ENCODE results near the gene ICA1. TPM values are rescaled to one million over a fixed set of nuclear protein-coding genes. Genes with fewer than 3 reads are reported as not detected.

ICA1 gene
- total RNA-seq, 1 donor = 2.2 TPM

GRCh38 chr7:8134089-8134733, 127.8 kb downstream of the ICA1 start:
- H3K9me3 ChIP-seq (ENCODE audit: low read depth, low read length) = no peaks in the 10 kb centered on the region
- TF ChIP-seq CTCF (IDR thresholded peaks at IDR 0.05; ENCODE audit: extremely low read depth, low read depth, low read length) = no peak
- no peaks in the 10 kb centered on the region for H3K79me2 ChIP-seq (ENCODE audit: insufficient read depth, low read length)
- H2AFZ ChIP-seq (ENCODE audit: low read length) = no peak overlapping the region
- H3K36me3 ChIP-seq (ENCODE audit: insufficient read depth, low read length) = no peaks in the 10 kb centered on the region
- no peak overlapping the region for H3K4me3 ChIP-seq (ENCODE audit: insufficient read depth, low read length)
- no peaks in the 10 kb centered on the region for H4K20me1 ChIP-seq (ENCODE audit: insufficient read depth, low read length)
- no peaks in the 10 kb centered on the region for H3K4me1 ChIP-seq (ENCODE audit: insufficient read depth, low read length)
- DNase-seq (ENCODE audit: insufficient read length, low spot score, missing footprints) = no peak
- no peak overlapping the region for H3K4me2 ChIP-seq (ENCODE audit: insufficient read depth, low read length)
- H3K27me3 ChIP-seq (ENCODE audit: insufficient read depth, low read length) = no peaks in the 10 kb centered on the region
- no peak overlapping the region for H3K27ac ChIP-seq (ENCODE audit: low read depth, low read length)

GRCh38 chr7:8133188-8133848, 128.6 kb downstream of the ICA1 start:
- Histone ChIP-seq H2AFZ (ENCODE audit: low read length) (no peak overlapping the region), H3K4me3 (ENCODE audit: insufficient read depth, low read length) (no peak overlapping the region), H3K9me3 (ENCODE audit: low read depth, low read length) (no peaks in the 10 kb centered on the region), H4K20me1 (ENCODE audit: insufficient read depth, low read length) (no peaks in the 10 kb centered on the region), H3K27ac (ENCODE audit: low read depth, low read length) (no peak overlapping the region), H3K79me2 (ENCODE audit: insufficient read depth, low read length) (no peaks in the 10 kb centered on the region), H3K4me1 (ENCODE audit: insufficient read depth, low read length) (no peaks in the 10 kb centered on the region), H3K27me3 (ENCODE audit: insufficient read depth, low read length) (no peaks in the 10 kb centered on the region), H3K4me2 (ENCODE audit: insufficient read depth, low read length) (no peak overlapping the region), H3K36me3 (ENCODE audit: insufficient read depth, low read length) (no peaks in the 10 kb centered on the region)
- no peak for DNase-seq (ENCODE audit: insufficient read length, low spot score, missing footprints)
- TF ChIP-seq CTCF (IDR thresholded peaks at IDR 0.05; ENCODE audit: extremely low read depth, low read depth, low read length) = no peak

- no peaks in the 10 kb centered on the region for H3K4me1 ChIP-seq (ENCODE audit: insufficient read depth, low read length)
- H3K27ac ChIP-seq (ENCODE audit: low read depth, low read length) = no peak overlapping the region
- TF ChIP-seq CTCF (IDR thresholded peaks at IDR 0.05; ENCODE audit: extremely low read depth, low read depth, low read length) = no peak
- H3K79me2 ChIP-seq (ENCODE audit: insufficient read depth, low read length) = no peaks in the 10 kb centered on the region
- no peak overlapping the region for H3K4me2 ChIP-seq (ENCODE audit: insufficient read depth, low read length)
- no peaks in the 10 kb centered on the region for H3K36me3 ChIP-seq (ENCODE audit: insufficient read depth, low read length)
- no peaks in the 10 kb centered on the region for H3K9me3 ChIP-seq (ENCODE audit: low read depth, low read length)
- DNase-seq (ENCODE audit: insufficient read length, low spot score, missing footprints) = no peak
- no peak overlapping the region for H2AFZ ChIP-seq (ENCODE audit: low read length)
- H3K4me3 ChIP-seq (ENCODE audit: insufficient read depth, low read length) = no peak overlapping the region
- H4K20me1 ChIP-seq (ENCODE audit: insufficient read depth, low read length) = no peaks in the 10 kb centered on the region
- no peaks in the 10 kb centered on the region for H3K27me3 ChIP-seq (ENCODE audit: insufficient read depth, low read length)
These were observed 130.0 kb downstream of the ICA1 start for GRCh38 chr7:8131694-8132605.

GRCh38 chr7:8130663-8131062, 131.3 kb downstream of the ICA1 start:
- Histone ChIP-seq H3K4me2 (ENCODE audit: insufficient read depth, low read length) (no peak overlapping the region), H4K20me1 (ENCODE audit: insufficient read depth, low read length) (no peaks in the 10 kb centered on the region), H3K27me3 (ENCODE audit: insufficient read depth, low read length) (no peaks in the 10 kb centered on the region), H3K9me3 (ENCODE audit: low read depth, low read length) (no peaks in the 10 kb centered on the region), H3K36me3 (ENCODE audit: insufficient read depth, low read length) (no peaks in the 10 kb centered on the region), H3K27ac (ENCODE audit: low read depth, low read length) (no peak overlapping the region), H3K4me1 (ENCODE audit: insufficient read depth, low read length) (peaks cover 4% of the 10 kb centered on the region), H3K79me2 (ENCODE audit: insufficient read depth, low read length) (no peaks in the 10 kb centered on the region), H3K4me3 (ENCODE audit: insufficient read depth, low read length) (no peak overlapping the region), H2AFZ (ENCODE audit: low read length) (no peak overlapping the region)
- DNase-seq (ENCODE audit: insufficient read length, low spot score, missing footprints) = no peak
- no peak for TF ChIP-seq CTCF (IDR thresholded peaks at IDR 0.05; ENCODE audit: extremely low read depth, low read depth, low read length)
